ENCODE data around the gene PRMT2. TPM values are rescaled to one million over a fixed set of nuclear protein-coding genes. Genes with fewer than 3 reads are reported as not detected.
"Not testable (repeated sequence)": the region's sequence is repeated elsewhere in the genome, so short reads cannot be mapped to it uniquely, and the experiment has no call there.

Gene PRMT2
- polyA plus RNA-seq, 1 experiment: 241 TPM

- Histone ChIP-seq H3K27me3 (ENCODE audit: control insufficient read depth, insufficient read depth, low read length) (no peaks in the 10 kb centered on the region), H3K4me3 (ENCODE audit: low read depth, low read length) (no peak overlapping the region), H3K36me3 (ENCODE audit: control insufficient read depth, insufficient read depth, low read length) (no peaks in the 10 kb centered on the region)
- ChIA-PET CTCF (interaction anchor here (0.9 kb wide), 1 partner anchor 34 kb away, joined by 4 read pairs; no protein-coding TSS in a partner anchor), POLR2A (no interaction called here)
- TF ChIP-seq CTCF (IDR thresholded peaks at IDR 0.05; ENCODE audit: insufficient read depth, low read depth, low read length): no peak
- no peak for DNase-seq (ENCODE audit: low read depth)
These were observed 6.6 kb upstream of the PRMT2 start for GRCh38 chr21:46628868-46629267.

GRCh38 chr21:46630915-46631314, 4.6 kb upstream of the PRMT2 start:
- POLR2A ChIA-PET; H3K4me3 ChIP-seq (ENCODE audit: low read depth, low read length); H3K27me3 ChIP-seq (ENCODE audit: control insufficient read depth, insufficient read depth, low read length); H3K36me3 ChIP-seq (ENCODE audit: control insufficient read depth, insufficient read depth, low read length); CTCF ChIA-PET; DNase-seq (ENCODE audit: low read depth): not testable (repeated sequence)

GRCh38 chr21:46633566-46633965, 1.9 kb upstream of the PRMT2 start:
- no peak for TF ChIP-seq CTCF (IDR thresholded peaks at IDR 0.05; ENCODE audit: insufficient read depth, low read depth, low read length)
- ChIA-PET POLR2A (no interaction called here), CTCF (interaction anchor here (0.6 kb wide), 1 partner anchor 642 kb away, joined by 3 read pairs; no protein-coding TSS in a partner anchor)
- H3K27me3 ChIP-seq (ENCODE audit: control insufficient read depth, insufficient read depth, low read length): no peaks in the 10 kb centered on the region
- H3K4me3 ChIP-seq (ENCODE audit: low read depth, low read length): no peak overlapping the region
- no peak for DNase-seq (ENCODE audit: low read depth)
- H3K36me3 ChIP-seq (ENCODE audit: control insufficient read depth, insufficient read depth, low read length): no peaks in the 10 kb centered on the region

GRCh38 chr21:46634427-46634826, 1.0 kb upstream of the PRMT2 start:
- no peak for DNase-seq (ENCODE audit: low read depth)
- Histone ChIP-seq H3K27me3 (ENCODE audit: control insufficient read depth, insufficient read depth, low read length) (no peaks in the 10 kb centered on the region), H3K36me3 (ENCODE audit: control insufficient read depth, insufficient read depth, low read length) (no peaks in the 10 kb centered on the region), H3K4me3 (ENCODE audit: low read depth, low read length) (peak overlapping the region; percentile 80; the same call in 1 of the 2 replicates)
- CTCF ChIA-PET: no interaction called here
- POLR2A ChIA-PET: no interaction called here
- TF ChIP-seq CTCF (IDR thresholded peaks at IDR 0.05; ENCODE audit: insufficient read depth, low read depth, low read length): no peak

- H3K27me3 ChIP-seq (ENCODE audit: control insufficient read depth, insufficient read depth, low read length): no peaks in the 10 kb centered on the region
- peak; percentile 44 for DNase-seq (ENCODE audit: low read depth)
- CTCF ChIA-PET: no interaction called here
- no peaks in the 10 kb centered on the region for H3K36me3 ChIP-seq (ENCODE audit: control insufficient read depth, insufficient read depth, low read length)
- POLR2A ChIA-PET: no interaction called here
- TF ChIP-seq CTCF (IDR thresholded peaks at IDR 0.05; ENCODE audit: insufficient read depth, low read depth, low read length): peak; percentile 38
- H3K4me3 ChIP-seq (ENCODE audit: low read depth, low read length): peak overlapping the region; percentile 80
These were observed 529 bp upstream of the PRMT2 start for GRCh38 chr21:46634966-46635323.

- no peaks in the 10 kb centered on the region for H3K27me3 ChIP-seq (ENCODE audit: control insufficient read depth, insufficient read depth, low read length)
- TF ChIP-seq CTCF (IDR thresholded peaks at IDR 0.05; ENCODE audit: insufficient read depth, low read depth, low read length): no peak
- no peak for DNase-seq (ENCODE audit: low read depth)
- ChIA-PET CTCF (interaction anchor here (0.8 to 2.1 kb wide), 5 partner anchors 11 to 173 kb away, joined by 3 to 8 read pairs (median 4); no protein-coding TSS in a partner anchor), POLR2A (interaction anchor here (0.7 to 1.1 kb wide), 2 partner anchors 37 to 39 kb away, joined by 3 read pairs; no protein-coding TSS in a partner anchor)
- H3K36me3 ChIP-seq (ENCODE audit: control insufficient read depth, insufficient read depth, low read length): no peaks in the 10 kb centered on the region
- H3K4me3 ChIP-seq (ENCODE audit: low read depth, low read length): peak overlapping the region; percentile 80
These were observed 673 bp downstream of the PRMT2 start for GRCh38 chr21:46636181-46636512.
